ENCODE results near the gene TGOLN2.

Gene TGOLN2

GRCh38 chr2:85327822-85328617 lies at the start of gene TGOLN2:
Gene TGOLN2, minus strand, starts transcription at chr2:85327989. Its CDS starts 27 bp downstream, at chr2:85327962.
- DNase-seq (ENCODE audit: extremely low spot score): peak; percentile 97
- TF ChIP-seq NFRKB (IDR thresholded peaks at IDR 0.05) (no peak), L3MBTL2 (conservative IDR thresholded peaks at IDR 0.05) (peak; percentile 90), HDGF (IDR thresholded peaks at IDR 0.05; ENCODE audit: borderline replicate concordance) (0 out of 2 replicates have a peak, but pooled peaks have one; percentile 37), FOXK2 (IDR thresholded peaks at IDR 0.05) (no peak), ELF4 (IDR thresholded peaks at IDR 0.05) (peak; percentile 84), ARNT (IDR thresholded peaks at IDR 0.05) (no peak)
- CTCF ChIA-PET: no interaction called here
- POLR2A ChIA-PET: interaction anchor here (0.6 to 3.6 kb wide), 17 partner anchors 9 to 421 kb away, joined by 3 to 20 read pairs (median 4); partner anchors contain the start of genes ELMOD3, RETSAT and SH2D6

- CTCF ChIA-PET: no interaction called here
- TF ChIP-seq CTBP1 (IDR thresholded peaks at IDR 0.05; ENCODE audit: borderline replicate concordance): no peak
- TF ChIP-seq ARNT (IDR thresholded peaks at IDR 0.05): no peak
- TF ChIP-seq SUZ12 (IDR thresholded peaks at IDR 0.05): no peak
- no peak for TF ChIP-seq FOXK2 (IDR thresholded peaks at IDR 0.05)
- DNase-seq (ENCODE audit: extremely low spot score): no peak
- POLR2A ChIA-PET: no interaction called here
These were observed 49.3 kb upstream of the TGOLN2 start for GRCh38 chr2:85377083-85377482.

GRCh38 chr2:85376291-85377065 lies 48.7 kb upstream of the TGOLN2 start:
- DNase-seq (ENCODE audit: extremely low spot score): no peak
- TF ChIP-seq ZNF384 (IDR thresholded peaks at IDR 0.05) (no peak), FOXK2 (IDR thresholded peaks at IDR 0.05) (no peak), ARNT (IDR thresholded peaks at IDR 0.05) (no peak), NFRKB (IDR thresholded peaks at IDR 0.05) (no peak), ELF4 (IDR thresholded peaks at IDR 0.05) (no peak), PKNOX1 (IDR thresholded peaks at IDR 0.05) (no peak), FOXM1 (IDR thresholded peaks at IDR 0.05; ENCODE audit: borderline replicate concordance) (no peak), L3MBTL2 (conservative IDR thresholded peaks at IDR 0.05) (no peak), SP1 (IDR thresholded peaks at IDR 0.05) (no peak), FOXA1 (IDR thresholded peaks at IDR 0.05) (no peak), LEF1 (IDR thresholded peaks at IDR 0.05; ENCODE audit: borderline replicate concordance) (no peak), TARDBP (IDR thresholded peaks at IDR 0.05) (no peak), SUZ12 (IDR thresholded peaks at IDR 0.05) (no peak), HDGF (IDR thresholded peaks at IDR 0.05; ENCODE audit: borderline replicate concordance) (no peak)
- ChIA-PET POLR2A (no interaction called here), CTCF (interaction anchor here (0.6 kb wide), 1 partner anchor 284 kb away, joined by 3 read pairs; no protein-coding TSS in a partner anchor)

GRCh38 chr2:85371045-85371444 lies 43.3 kb upstream of the TGOLN2 start:
- POLR2A ChIA-PET: interaction anchor here (0.9 kb wide), 1 partner anchor 17 kb away, joined by 3 read pairs; the partner anchor contains the start of gene RETSAT
- CTCF ChIA-PET: interaction anchor here (0.7 kb wide), 1 partner anchor 13 kb away, joined by 4 read pairs; no protein-coding TSS in a partner anchor
- no peak for DNase-seq (ENCODE audit: extremely low spot score)
- no peak for TF ChIP-seq SP1 (IDR thresholded peaks at IDR 0.05)
- TF ChIP-seq HDGF (IDR thresholded peaks at IDR 0.05; ENCODE audit: borderline replicate concordance): no peak
- TF ChIP-seq TARDBP (IDR thresholded peaks at IDR 0.05): no peak
- no peak for TF ChIP-seq NFRKB (IDR thresholded peaks at IDR 0.05)
- no peak for TF ChIP-seq FOXK2 (IDR thresholded peaks at IDR 0.05)
- no peak for TF ChIP-seq ELF4 (IDR thresholded peaks at IDR 0.05)
- TF ChIP-seq L3MBTL2 (conservative IDR thresholded peaks at IDR 0.05): no peak
- TF ChIP-seq FOXM1 (IDR thresholded peaks at IDR 0.05; ENCODE audit: borderline replicate concordance): no peak
- TF ChIP-seq BHLHE40 (IDR thresholded peaks at IDR 0.05; ENCODE audit: borderline replicate concordance): no peak
- TF ChIP-seq ZNF384 (IDR thresholded peaks at IDR 0.05): no peak
- TF ChIP-seq PKNOX1 (IDR thresholded peaks at IDR 0.05): no peak
- no peak for TF ChIP-seq CTBP1 (IDR thresholded peaks at IDR 0.05; ENCODE audit: borderline replicate concordance)

GRCh38 chr2:85369500-85369899 lies 41.7 kb upstream of the TGOLN2 start:
- TF ChIP-seq TARDBP (IDR thresholded peaks at IDR 0.05) (no peak), FOXM1 (IDR thresholded peaks at IDR 0.05; ENCODE audit: borderline replicate concordance) (no peak), ARNT (IDR thresholded peaks at IDR 0.05) (no peak), HDGF (IDR thresholded peaks at IDR 0.05; ENCODE audit: borderline replicate concordance) (no peak), ZNF384 (IDR thresholded peaks at IDR 0.05) (no peak), BHLHE40 (IDR thresholded peaks at IDR 0.05; ENCODE audit: borderline replicate concordance) (no peak), FOXK2 (IDR thresholded peaks at IDR 0.05) (no peak), CTBP1 (IDR thresholded peaks at IDR 0.05; ENCODE audit: borderline replicate concordance) (no peak), FOXA1 (IDR thresholded peaks at IDR 0.05) (no peak), PKNOX1 (IDR thresholded peaks at IDR 0.05) (no peak), SP1 (IDR thresholded peaks at IDR 0.05) (no peak), ELF4 (IDR thresholded peaks at IDR 0.05) (no peak), LEF1 (IDR thresholded peaks at IDR 0.05; ENCODE audit: borderline replicate concordance) (no peak), NFRKB (IDR thresholded peaks at IDR 0.05) (no peak), SUZ12 (IDR thresholded peaks at IDR 0.05) (no peak), L3MBTL2 (conservative IDR thresholded peaks at IDR 0.05) (no peak)
- ChIA-PET CTCF (interaction anchor here (0.9 kb wide), 1 partner anchor 183 kb away, joined by 4 read pairs; no protein-coding TSS in a partner anchor), POLR2A (no interaction called here)
- DNase-seq (ENCODE audit: extremely low spot score): no peak
